ENCODE measurements around the gene C7orf25. TPM values are rescaled to one million over a fixed set of nuclear protein-coding genes. Genes with fewer than 3 reads are reported as not detected.

Gene C7orf25
- 4.8 and 5.1 TPM in 2 replicates for total RNA-seq

GRCh38 chr7:42911454-42912447 lies at the start of gene C7orf25:
TSS of gene C7orf25 (minus strand) at chr7:42912070. CDS start at chr7:42910900, 1,170 bp downstream.

GRCh38 chr7:42931834-42932651 lies 20.2 kb upstream of the C7orf25 start, which contains the start of the genes MRPL32 and PSMA2:
TSS of gene MRPL32 (plus strand) at chr7:42932376. CDS start at chr7:42932387, 11 bp downstream.
TSS of gene PSMA2 (minus strand) at chr7:42932174. CDS start at chr7:42932158, 16 bp downstream.

Other genes starting within 250 kb of the C7orf25 start
- gene PSMA2, start 20.1 kb upstream of the C7orf25 start, total RNA-seq: 62.8 and 76.4 TPM in 2 replicates
- 51.0 and 68.7 TPM in 2 replicates for gene MRPL32, start 20.3 kb upstream of the C7orf25 start, total RNA-seq
- 3.7 and 3.9 TPM in 2 replicates for gene HECW1, start 200.6 kb upstream of the C7orf25 start, total RNA-seq

Measured in subcutaneous preadipocyte (primary cell).